ENCODE results near the gene PHLDB2.

Gene PHLDB2

DNA sequence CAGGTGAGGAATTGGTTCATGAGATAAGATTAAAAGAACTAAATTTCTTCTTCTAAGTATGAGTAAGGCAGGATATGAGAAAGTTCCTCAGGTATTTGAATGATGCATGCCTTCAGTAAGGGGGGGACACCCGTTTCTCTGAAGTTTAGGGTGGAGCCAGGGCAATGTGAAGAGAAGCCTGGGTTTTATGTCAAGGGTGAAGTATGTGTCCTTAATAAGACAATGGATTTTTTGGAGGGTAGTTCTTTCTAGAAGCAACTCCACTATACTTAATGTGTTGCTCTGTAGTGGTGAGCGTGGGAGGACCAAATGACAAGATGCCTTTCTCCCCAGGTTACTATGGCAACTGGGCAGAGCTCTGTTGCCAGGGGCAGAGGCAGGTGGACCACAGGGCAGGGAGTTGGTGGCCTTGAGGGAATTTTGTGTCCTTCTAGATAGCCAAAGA is 44.0 kb downstream of the PHLDB2 start:
- DNase-seq (ENCODE audit: low spot score) (peak; percentile 73), ATAC-seq (ENCODE audit: low read depth) (peak; percentile 90)
- Histone ChIP-seq H3K9me3 (ENCODE audit: severe bottlenecking) (peaks cover 5% of the 10 kb centered on the region), H3K4me3 (ENCODE audit: severe bottlenecking) (no peak overlapping the region), H3K27ac (ENCODE audit: poor library complexity, severe bottlenecking) (peak overlapping the region; percentile 95), H3K4me1 (ENCODE audit: insufficient read depth, poor library complexity, severe bottlenecking) (peaks cover 39% of the 10 kb centered on the region), H3K36me3 (ENCODE audit: low read depth) (peaks cover 67% of the 10 kb centered on the region), H3K27me3 (ENCODE audit: insufficient read depth, poor library complexity, severe bottlenecking) (no peaks in the 10 kb centered on the region)
- TF ChIP-seq, protein P1, sequence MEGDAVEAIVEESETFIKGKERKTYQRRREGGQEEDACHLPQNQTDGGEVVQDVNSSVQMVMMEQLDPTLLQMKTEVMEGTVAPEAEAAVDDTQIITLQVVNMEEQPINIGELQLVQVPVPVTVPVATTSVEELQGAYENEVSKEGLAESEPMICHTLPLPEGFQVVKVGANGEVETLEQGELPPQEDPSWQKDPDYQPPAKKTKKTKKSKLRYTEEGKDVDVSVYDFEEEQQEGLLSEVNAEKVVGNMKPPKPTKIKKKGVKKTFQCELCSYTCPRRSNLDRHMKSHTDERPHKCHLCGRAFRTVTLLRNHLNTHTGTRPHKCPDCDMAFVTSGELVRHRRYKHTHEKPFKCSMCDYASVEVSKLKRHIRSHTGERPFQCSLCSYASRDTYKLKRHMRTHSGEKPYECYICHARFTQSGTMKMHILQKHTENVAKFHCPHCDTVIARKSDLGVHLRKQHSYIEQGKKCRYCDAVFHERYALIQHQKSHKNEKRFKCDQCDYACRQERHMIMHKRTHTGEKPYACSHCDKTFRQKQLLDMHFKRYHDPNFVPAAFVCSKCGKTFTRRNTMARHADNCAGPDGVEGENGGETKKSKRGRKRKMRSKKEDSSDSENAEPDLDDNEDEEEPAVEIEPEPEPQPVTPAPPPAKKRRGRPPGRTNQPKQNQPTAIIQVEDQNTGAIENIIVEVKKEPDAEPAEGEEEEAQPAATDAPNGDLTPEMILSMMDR (IDR thresholded peaks at IDR 0.05; ENCODE audit: poor library complexity, severe bottlenecking): no peak

DNA sequence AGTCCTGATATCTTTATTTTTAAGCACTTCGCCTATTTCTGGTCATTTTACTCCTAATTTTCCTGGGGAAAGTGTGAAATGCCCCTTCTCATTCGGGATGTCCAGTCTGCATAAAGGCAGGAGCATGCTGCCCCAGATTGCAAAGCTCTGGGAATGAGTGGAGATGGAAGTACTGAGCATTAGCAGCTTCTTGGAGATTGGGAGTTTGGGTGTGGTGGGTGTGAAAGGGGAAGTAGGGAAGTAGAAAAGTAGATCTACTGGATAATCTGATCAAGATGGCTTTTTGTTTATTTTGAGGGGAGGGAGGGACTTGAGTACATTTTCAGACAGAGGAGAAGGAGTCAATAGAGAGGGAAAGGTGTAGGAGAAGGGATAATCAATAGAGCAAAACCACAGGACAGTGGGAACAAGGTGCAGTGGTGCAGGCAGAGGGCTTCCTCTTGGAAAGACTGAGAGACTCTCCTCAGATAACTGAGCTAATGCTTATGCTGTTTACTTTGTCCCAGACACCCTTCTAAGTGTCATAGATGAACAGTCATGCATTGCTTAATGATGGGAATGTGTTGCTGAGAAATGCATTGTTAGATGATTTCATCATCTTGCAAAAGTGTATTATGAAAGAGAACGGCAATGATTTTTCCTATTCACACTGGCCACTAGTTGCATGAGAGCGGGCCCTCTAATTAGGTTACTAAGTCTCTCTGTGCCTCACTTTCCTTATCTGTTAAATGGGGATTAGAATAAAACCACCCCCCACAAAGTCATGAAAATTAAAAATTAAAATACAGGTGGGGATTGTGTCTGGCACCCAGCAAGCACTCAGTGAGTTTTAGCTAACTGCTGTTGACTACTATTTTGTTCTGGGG is 45.5 kb downstream of the PHLDB2 start:
- ATAC-seq (ENCODE audit: low read depth) (peak; percentile 85), DNase-seq (ENCODE audit: low spot score) (no peak)
- TF ChIP-seq, protein P1 (IDR thresholded peaks at IDR 0.05; ENCODE audit: poor library complexity, severe bottlenecking): peak; percentile 27

DNA sequence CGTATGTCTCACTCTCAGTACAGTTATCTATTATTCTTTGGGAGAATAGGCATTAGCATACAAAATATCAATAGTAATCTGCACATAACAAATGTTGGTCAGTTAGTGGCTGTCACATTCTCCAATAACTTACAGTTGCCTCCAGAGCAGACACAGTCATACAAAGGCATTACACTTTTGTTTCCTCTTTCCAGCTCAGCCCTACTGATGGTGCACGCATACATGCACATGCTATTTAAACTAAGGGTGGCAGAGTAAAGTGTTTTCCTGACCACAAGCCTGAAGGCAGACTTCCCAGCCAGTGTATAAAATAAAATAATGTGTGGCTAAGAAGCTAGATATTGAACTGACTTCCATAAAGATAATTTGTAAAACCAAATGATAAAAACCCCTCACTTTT is 47.6 kb downstream of the PHLDB2 start:
- Histone ChIP-seq H3K4me1 (ENCODE audit: insufficient read depth, poor library complexity, severe bottlenecking) (peaks cover 49% of the 10 kb centered on the region), H3K27me3 (ENCODE audit: insufficient read depth, poor library complexity, severe bottlenecking) (no peaks in the 10 kb centered on the region), H3K9me3 (ENCODE audit: severe bottlenecking) (no peaks in the 10 kb centered on the region), H3K4me3 (ENCODE audit: severe bottlenecking) (no peak overlapping the region), H3K36me3 (ENCODE audit: low read depth) (peaks cover 54% of the 10 kb centered on the region), H3K27ac (ENCODE audit: poor library complexity, severe bottlenecking) (no peak overlapping the region)
- TF ChIP-seq, protein P1 (IDR thresholded peaks at IDR 0.05; ENCODE audit: poor library complexity, severe bottlenecking): no peak
- no peak for ATAC-seq (ENCODE audit: low read depth)
- DNase-seq (ENCODE audit: low spot score): no peak

More for the DNA sequence above, 45.5 kb downstream of the PHLDB2 start:
- no peaks in the 10 kb centered on the region for H3K27me3 ChIP-seq (ENCODE audit: insufficient read depth, poor library complexity, severe bottlenecking)
- peak overlapping the region; percentile 95 for H3K27ac ChIP-seq (ENCODE audit: poor library complexity, severe bottlenecking)
- H3K4me1 ChIP-seq (ENCODE audit: insufficient read depth, poor library complexity, severe bottlenecking): peaks cover 39% of the 10 kb centered on the region
- H3K36me3 ChIP-seq (ENCODE audit: low read depth): peaks cover 63% of the 10 kb centered on the region
- H3K9me3 ChIP-seq (ENCODE audit: severe bottlenecking): no peaks in the 10 kb centered on the region
- no peak overlapping the region for H3K4me3 ChIP-seq (ENCODE audit: severe bottlenecking)

DNA sequence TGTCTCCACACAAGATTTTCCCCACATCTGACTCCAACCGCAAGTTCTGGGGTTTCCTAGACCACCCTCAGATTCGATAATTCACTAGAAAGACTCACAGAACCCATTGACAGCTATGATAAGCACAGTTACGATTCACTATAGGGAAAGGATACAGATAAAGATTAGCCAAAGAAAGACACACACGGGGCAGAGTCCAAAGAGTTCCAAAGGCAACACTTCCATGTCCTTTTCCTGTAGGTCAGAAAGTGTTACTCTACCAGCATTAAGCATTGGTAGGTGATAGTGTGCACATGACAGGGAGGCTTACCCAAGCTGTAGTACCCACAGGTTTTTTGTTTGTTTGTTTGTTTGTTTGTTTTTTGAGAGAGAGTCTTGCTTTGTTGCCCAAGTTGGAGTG is 48.1 kb downstream of the PHLDB2 start:
- no peak for DNase-seq (ENCODE audit: low spot score)
- TF ChIP-seq, protein P1 (IDR thresholded peaks at IDR 0.05; ENCODE audit: poor library complexity, severe bottlenecking): no peak
- no peak for ATAC-seq (ENCODE audit: low read depth)
- no peaks in the 10 kb centered on the region for H3K27me3 ChIP-seq (ENCODE audit: insufficient read depth, poor library complexity, severe bottlenecking)
- H3K4me1 ChIP-seq (ENCODE audit: insufficient read depth, poor library complexity, severe bottlenecking): peaks cover 44% of the 10 kb centered on the region
- H3K4me3 ChIP-seq (ENCODE audit: severe bottlenecking): no peak overlapping the region
- H3K9me3 ChIP-seq (ENCODE audit: severe bottlenecking): no peaks in the 10 kb centered on the region
- H3K36me3 ChIP-seq (ENCODE audit: low read depth): peaks cover 54% of the 10 kb centered on the region
- H3K27ac ChIP-seq (ENCODE audit: poor library complexity, severe bottlenecking): no peak overlapping the region

DNA sequence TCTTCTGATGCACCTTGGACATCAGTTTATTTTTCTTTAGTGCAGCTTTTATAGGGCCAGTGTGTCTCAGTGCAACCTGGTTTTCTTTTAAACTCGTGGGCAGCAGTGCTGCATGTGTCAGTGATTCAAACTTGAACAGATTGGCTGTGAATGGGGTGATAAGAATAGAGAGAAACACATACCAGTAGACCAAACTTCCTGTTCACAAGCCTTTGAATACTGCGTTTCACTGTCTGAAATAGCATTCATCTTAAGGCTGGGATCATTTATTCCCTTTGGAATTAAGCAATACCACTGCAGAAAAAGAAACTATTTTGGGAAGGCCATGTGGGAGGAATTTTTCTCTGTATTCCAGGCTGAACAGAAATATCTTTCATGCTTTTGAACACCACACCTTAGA is 51.7 kb downstream of the PHLDB2 start:
- Histone ChIP-seq H3K27ac (ENCODE audit: poor library complexity, severe bottlenecking) (peak overlapping the region; percentile 58), H3K4me1 (ENCODE audit: insufficient read depth, poor library complexity, severe bottlenecking) (peaks cover 20% of the 10 kb centered on the region), H3K27me3 (ENCODE audit: insufficient read depth, poor library complexity, severe bottlenecking) (no peaks in the 10 kb centered on the region), H3K36me3 (ENCODE audit: low read depth) (peaks cover 74% of the 10 kb centered on the region), H3K4me3 (ENCODE audit: severe bottlenecking) (no peak overlapping the region), H3K9me3 (ENCODE audit: severe bottlenecking) (no peaks in the 10 kb centered on the region)
- ATAC-seq (ENCODE audit: low read depth) (peak; percentile 73), DNase-seq (ENCODE audit: low spot score) (no peak)
- TF ChIP-seq, protein P1 (IDR thresholded peaks at IDR 0.05; ENCODE audit: poor library complexity, severe bottlenecking): no peak

Data from RWPE2 (cell line).